H9 (cell line): Measurements from ENCODE around the gene EFS. TPM values are rescaled to one million over a fixed set of nuclear protein-coding genes. Genes with fewer than 3 reads are reported as not detected.

Source experiments
- DNase-seq: peaks from one replicate; pipeline ENCODE4 v3.0.0-alpha.2; 2017
- H2AFZ ChIP-seq: one replicate; pipeline ENCODE4 v1.6.1; 2013; ENCODE audit warnings: mild to moderate bottlenecking, low read length, control low read depth, moderate library complexity
- H2AK5ac ChIP-seq: 2 replicates; pipeline ENCODE4 v1.6.1; 2013; ENCODE audit warnings: low read length, control low read depth, mixed read lengths; ENCODE audit not compliant: insufficient read length
- H2BK120ac ChIP-seq: one replicate; pipeline ENCODE4 v1.6.1; 2013; ENCODE audit warnings: low read depth, mild to moderate bottlenecking, low read length, control low read depth, inconsistent platforms; ENCODE audit not compliant: poor library complexity, severe bottlenecking
- H2BK12ac ChIP-seq: 2 replicates; pipeline ENCODE4 v1.6.1; 2013; ENCODE audit warnings: low read length, control low read depth, mixed read lengths, low read depth; ENCODE audit not compliant: insufficient read length
- H2BK15ac ChIP-seq: 2 replicates; pipeline ENCODE4 v1.6.1; 2013; ENCODE audit warnings: low read depth, low read length, control low read depth
- H2BK20ac ChIP-seq: one replicate; pipeline ENCODE4 v1.6.1; 2013; ENCODE audit warnings: low read depth, mild to moderate bottlenecking, low read length, control low read depth, inconsistent platforms; ENCODE audit not compliant: poor library complexity, severe bottlenecking
- H2BK5ac ChIP-seq: 2 replicates; pipeline ENCODE4 v1.6.1; 2013; ENCODE audit warnings: low read length, control low read depth, mixed read lengths; ENCODE audit not compliant: insufficient read length
- H3K14ac ChIP-seq: 2 replicates; pipeline ENCODE4 v1.6.1; 2013; ENCODE audit warnings: low read length, control low read depth; ENCODE audit not compliant: insufficient read depth
- H3K18ac ChIP-seq: 2 replicates; pipeline ENCODE4 v1.6.1; 2013; ENCODE audit warnings: low read depth, mild to moderate bottlenecking, mixed read lengths, low read length, control low read depth; ENCODE audit not compliant: insufficient read length
- H3K23ac ChIP-seq: 2 replicates; pipeline ENCODE4 v1.6.1; 2013; ENCODE audit warnings: low read length, control low read depth, mixed read lengths, low read depth; ENCODE audit not compliant: insufficient read length
- H3K23me2 ChIP-seq: 2 replicates; pipeline ENCODE4 v1.6.1; 2013; ENCODE audit warnings: low read depth, mild to moderate bottlenecking, mixed read lengths, low read length, control low read depth; ENCODE audit not compliant: insufficient read length, poor library complexity, severe bottlenecking
- H3K27ac ChIP-seq: 2 replicates; pipeline ENCODE4 v1.5.1; 2013; ENCODE audit warnings: low read length, control low read depth, mixed read lengths, low read depth; ENCODE audit not compliant: insufficient read length
- H3K27me3 ChIP-seq: 2 replicates; pipeline ENCODE4 v1.6.1; 2013; ENCODE audit warnings: low read length, control low read depth, inconsistent platforms; ENCODE audit not compliant: insufficient read depth
- H3K4ac ChIP-seq: 2 replicates; pipeline ENCODE4 v1.6.1; 2013; ENCODE audit warnings: low read depth, mild to moderate bottlenecking, control low read depth, inconsistent platforms, low read length, moderate library complexity
- H3K4me1 ChIP-seq: 2 replicates; pipeline ENCODE4 v1.6.1; 2013; ENCODE audit warnings: low read length, control low read depth, inconsistent platforms; ENCODE audit not compliant: insufficient read depth
- H3K4me2 ChIP-seq: 2 replicates; pipeline ENCODE4 v1.6.1; 2013; ENCODE audit warnings: low read length, control low read depth, mixed read lengths; ENCODE audit not compliant: insufficient read length, insufficient read depth
- H3K56ac ChIP-seq: 2 replicates; pipeline ENCODE4 v1.6.1; 2013; ENCODE audit warnings: low read depth, mild to moderate bottlenecking, mixed read lengths, low read length, control low read depth; ENCODE audit not compliant: insufficient read length
- H3K79me1 ChIP-seq: 2 replicates; pipeline ENCODE4 v1.6.1; 2013; ENCODE audit warnings: low read depth, mild to moderate bottlenecking, moderate library complexity, low read length, control low read depth, inconsistent platforms; ENCODE audit not compliant: insufficient read depth, poor library complexity, severe bottlenecking
- H3K79me2 ChIP-seq: 2 replicates; pipeline ENCODE4 v1.6.1; 2013; ENCODE audit warnings: low read length, control low read depth, inconsistent platforms; ENCODE audit not compliant: insufficient read depth
- H3K9ac ChIP-seq: 2 replicates; pipeline ENCODE4 v1.6.1; 2013; ENCODE audit warnings: low read length, control low read depth, mixed read lengths; ENCODE audit not compliant: insufficient read length; ENCODE audit errors: extremely low read depth
- H3K9me3 ChIP-seq: one replicate; pipeline ENCODE4 v1.6.1; 2013; ENCODE audit warnings: low read depth, low read length, inconsistent platforms; ENCODE audit not compliant: control insufficient read depth
- H3T11ph ChIP-seq: one replicate; pipeline ENCODE4 v1.6.1; 2013; ENCODE audit warnings: mild to moderate bottlenecking, low read length, control low read depth, inconsistent platforms
- H4K20me1 ChIP-seq: one replicate; pipeline ENCODE4 v1.6.1; 2013; ENCODE audit not compliant: control insufficient read depth, insufficient read length, insufficient read depth
- H4K5ac ChIP-seq: 2 replicates; pipeline ENCODE4 v1.6.1; 2013; ENCODE audit warnings: low read depth, mild to moderate bottlenecking, mixed read lengths, low read length, control low read depth; ENCODE audit not compliant: insufficient read length
- H4K8ac ChIP-seq: replicated peaks from 2 replicates; pipeline ENCODE4 v1.6.1; 2013; ENCODE audit warnings: low read length, control low read depth, mixed read lengths, low read depth; ENCODE audit not compliant: insufficient read length
- H4K91ac ChIP-seq: 2 replicates; pipeline ENCODE4 v1.6.1; 2013; ENCODE audit warnings: low read depth, mild to moderate bottlenecking, moderate library complexity, mixed read lengths, low read length, control low read depth; ENCODE audit not compliant: insufficient read length
- H3K27ac Mint-ChIP-seq, 3 experiments: 2 replicates in 2 of 3; 3 replicates in 1 of 3; pipeline ENCODE4 v1.8.0; 2020 to 2021; ENCODE audit warnings: mixed read lengths in 3 of 3, mild to moderate bottlenecking in 1 of 3, moderate library complexity in 1 of 3
- H3K27me3 Mint-ChIP-seq: 2 replicates; pipeline ENCODE4 v1.8.0; 2021; ENCODE audit warnings: low read depth, mild to moderate bottlenecking, moderate library complexity, mixed read lengths
- H3K36me3 Mint-ChIP-seq, 3 experiments: 2 replicates in 2 of 3; 3 replicates in 1 of 3; pipeline ENCODE4 v1.8.0; 2020 to 2021; ENCODE audit warnings: low read depth in 3 of 3, mixed read lengths in 3 of 3; ENCODE audit not compliant: insufficient read depth in 1 of 3
- H3K4me1 Mint-ChIP-seq, 2 experiments: 2 replicates each; pipeline ENCODE4 v1.8.0; 2020; ENCODE audit warnings: mixed read lengths in 2 of 2
- H3K4me3 Mint-ChIP-seq, 2 experiments: 2 replicates in 1 of 2; 3 replicates in 1 of 2; pipeline ENCODE4 v1.8.0; 2020 to 2021; ENCODE audit warnings: mild to moderate bottlenecking in 2 of 2, mixed read lengths in 2 of 2, moderate library complexity in 1 of 2
- H3K9me3 Mint-ChIP-seq, 2 experiments: 2 replicates in 1 of 2; 3 replicates in 1 of 2; pipeline ENCODE4 v1.8.0; 2020; ENCODE audit warnings: mild to moderate bottlenecking in 2 of 2, mixed read lengths in 2 of 2, moderate library complexity in 1 of 2
- CTCF ChIP-seq: fragments of 200-600 bp; sonication (generic); conservative IDR thresholded peaks from 3 replicates; pipeline ENCODE4 v1.8.0; 2021; ENCODE audit warnings: antibody characterized with exemption, mild to moderate bottlenecking
- WGBS: extraction: QIAGEN DNeasy Blood & Tissue Kit; methylation state at CpG from one replicate; pipeline ENCODE4 v1.1.7; 2013; ENCODE audit warnings: missing lambda C conversion rate, low lambda C conversion rate, mixed read lengths; ENCODE audit not compliant: insufficient read length; ENCODE audit errors: extremely low coverage; 5-methylcytosine and 5-hydroxymethylcytosine counted together
- total RNA-seq: library from RNA; stranded (reverse); gene quantifications from 2 replicates; pipeline ENCODE4 v1.2.1, GENCODE V29; 2021

Gene EFS
- total RNA-seq, 1 experiment from 2014 or later: 32.1 TPM

GRCh38 chr14:23348297-23348655 is 16.7 kb downstream of the EFS start:
- Mint-ChIP-seq H3K27ac (no peak overlapping the region; a peak in 1 of 7 replicates), H3K4me1 (peaks cover 18 to 21% of the 10 kb centered on the region in 2 experiments), H3K36me3 (peaks cover 16 to 26% (median 22%) of the 10 kb centered on the region in 3 experiments), H3K9me3 (no peaks in the 10 kb centered on the region; a peak in 2 of 5 replicates), H3K27me3 (peaks cover 20% of the 10 kb centered on the region), H3K4me3 (no peak overlapping the region)
- no peak overlapping the region for H2BK5ac ChIP-seq
- H2BK15ac ChIP-seq: no peak overlapping the region
- H4K5ac ChIP-seq: no peak overlapping the region
- H3K4me1 ChIP-seq: peaks cover 2% of the 10 kb centered on the region; the same call in 1 of the 2 replicates
- H2AK5ac ChIP-seq: no peak overlapping the region
- no peak overlapping the region for H4K91ac ChIP-seq
- no peak overlapping the region for H3K27ac ChIP-seq
- H3K56ac ChIP-seq: no peak overlapping the region
- no peaks in the 10 kb centered on the region for H4K20me1 ChIP-seq
- peaks cover 5% of the 10 kb centered on the region for H3K23me2 ChIP-seq
- no peak overlapping the region for H3K14ac ChIP-seq
- no peak overlapping the region for H3K4me2 ChIP-seq
- no peak for TF ChIP-seq CTCF
- H2AFZ ChIP-seq: no peak overlapping the region
- no peak overlapping the region for H2BK120ac ChIP-seq
- no peaks in the 10 kb centered on the region for H3K79me2 ChIP-seq
- no peak overlapping the region for H3K4ac ChIP-seq
- H3K18ac ChIP-seq: no peak overlapping the region
- H3K27me3 ChIP-seq: no peaks in the 10 kb centered on the region
- WGBS: no CpG with 5 or more reads among the region's 6 CpGs
- H2BK20ac ChIP-seq: no peak overlapping the region
- H3K9ac ChIP-seq: no peak overlapping the region
- H3K9me3 ChIP-seq: no peaks in the 10 kb centered on the region
- DNase-seq: no peak
- H3K23ac ChIP-seq: no peak overlapping the region
- no peaks in the 10 kb centered on the region for H3K79me1 ChIP-seq
- H2BK12ac ChIP-seq: no peak overlapping the region
- H4K8ac ChIP-seq: no peak overlapping the region
- no peak overlapping the region for H3T11ph ChIP-seq
